ENCODE data around the gene MARCHF11.

The MARCHF11 gene

GRCh38 chr5:16018970-16019369 lies 160.6 kb downstream of the MARCHF11 start:
- no peak for TF ChIP-seq POLR2AphosphoS5 (IDR thresholded peaks at IDR 0.05; ENCODE audit: low read depth, low read length)
- TF ChIP-seq TAF1 (IDR thresholded peaks at IDR 0.05; ENCODE audit: borderline replicate concordance, insufficient read depth, low read length): no peak
- no peak for TF ChIP-seq SIN3A (IDR thresholded peaks at IDR 0.05; ENCODE audit: borderline replicate concordance, insufficient read depth, low read length)
- TF ChIP-seq FOXP2 (optimal IDR thresholded peaks at IDR 0.05; ENCODE audit: borderline replicate concordance, extremely low read depth, extremely low read length, insufficient read depth): no peak
- TF ChIP-seq REST (IDR thresholded peaks at IDR 0.05; ENCODE audit: insufficient read depth in 1 of 2, low read depth in 2 of 2, low read length in 2 of 2): no peak

- TF ChIP-seq SIN3A (IDR thresholded peaks at IDR 0.05; ENCODE audit: borderline replicate concordance, insufficient read depth, low read length) (no peak), TAF1 (IDR thresholded peaks at IDR 0.05; ENCODE audit: borderline replicate concordance, insufficient read depth, low read length) (no peak), POLR2AphosphoS5 (IDR thresholded peaks at IDR 0.05; ENCODE audit: low read depth, low read length) (no peak), FOXP2 (optimal IDR thresholded peaks at IDR 0.05; ENCODE audit: borderline replicate concordance, extremely low read depth, extremely low read length, insufficient read depth) (no peak), REST (IDR thresholded peaks at IDR 0.05; ENCODE audit: insufficient read depth in 1 of 2, low read depth in 2 of 2, low read length in 2 of 2) (no peak)
Measured at GRCh38 chr5:16017720-16018119, 161.9 kb downstream of the MARCHF11 start.

Measured in PFSK-1 (cell line).